Measurements from ENCODE around the gene EVI5L. TPM values are rescaled to one million over a fixed set of nuclear protein-coding genes. Genes with fewer than 3 reads are reported as not detected.

The EVI5L gene
- total RNA-seq, 6 experiments from 2014 or later = 3.7 to 6.3 (median 4.9) TPM

DNA sequence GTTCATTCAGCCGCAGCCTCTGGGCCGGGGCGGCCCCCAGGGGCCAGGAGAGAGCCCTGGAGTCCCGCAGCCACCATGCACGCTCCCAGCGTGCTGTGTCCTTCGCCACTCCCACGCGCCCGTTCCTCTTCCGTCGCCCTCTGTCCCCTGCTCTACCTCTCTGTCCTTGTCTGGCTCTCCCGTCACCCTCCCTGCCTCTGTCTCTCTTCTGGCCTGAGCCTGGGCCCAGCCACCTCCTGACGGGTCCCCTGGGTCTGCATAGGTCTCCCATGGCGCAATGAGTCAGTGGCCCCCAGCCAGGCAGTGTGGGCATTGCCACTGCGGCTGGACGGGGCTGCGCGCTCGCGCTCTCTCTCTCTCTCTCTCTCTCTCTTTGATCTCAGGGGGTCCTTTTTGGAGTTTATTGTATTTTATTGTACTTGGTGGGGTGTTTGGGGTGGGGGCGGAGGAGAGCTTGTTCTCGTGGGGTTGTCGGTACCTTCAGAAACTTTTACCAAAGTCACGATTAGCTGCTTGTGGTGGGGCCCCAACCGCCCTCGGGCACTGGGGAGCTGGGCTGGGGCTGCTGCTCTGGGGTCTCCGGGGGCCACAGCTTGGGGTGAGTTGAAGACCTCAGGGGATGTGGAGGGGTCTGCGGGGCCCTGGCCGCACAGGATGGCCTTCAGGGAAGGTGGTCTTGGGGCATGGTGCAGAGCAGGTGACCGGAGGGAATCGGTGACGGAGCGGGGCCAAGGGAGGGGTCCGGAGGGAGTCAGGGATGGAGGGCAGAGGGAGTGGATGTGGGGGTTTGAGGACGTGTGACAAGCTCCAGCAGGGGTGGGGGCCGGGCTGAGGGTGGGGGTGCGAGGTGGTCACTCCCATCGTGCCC is 82.9 kb downstream of the EVI5L start:
- 77% methylated on average over 25 of the region's 39 CpGs for WGBS (ENCODE audit: insufficient coverage, low coverage, low lambda C conversion rate, missing lambda C conversion rate)
- Histone ChIP-seq H3K4me3 (no peak overlapping the region), H3K27ac (no peak overlapping the region), H3K9me3 (no peaks in the 10 kb centered on the region), H3K4me1 (peaks cover 0 to 22% (median 4%) of the 10 kb centered on the region in 4 donors), H3K36me3 (peaks cover 0 to 24% (median 8%) of the 10 kb centered on the region in 4 donors), H3K27me3 (no peaks in the 10 kb centered on the region)
- intact Hi-C loops (cut with DNase I) = no loop called here
- TF ChIP-seq CTCF (IDR thresholded peaks at IDR 0.05) (no peak), POLR2A (IDR thresholded peaks at IDR 0.05) (no peak)
- DNase-seq = peak in 2 of 3 donors; percentile 52 to 54
- peak in 1 of 4 donors; percentile 0 for ATAC-seq

- 63% methylated on average over 8 of the region's 10 CpGs for WGBS (ENCODE audit: insufficient coverage, low coverage, low lambda C conversion rate, missing lambda C conversion rate)
- H3K36me3 ChIP-seq = peaks cover 0 to 24% (median 8%) of the 10 kb centered on the region in 4 donors
- ATAC-seq (no peak), DNase-seq (no peak)
- no peak for TF ChIP-seq CTCF (IDR thresholded peaks at IDR 0.05)
- no peak for TF ChIP-seq POLR2A (IDR thresholded peaks at IDR 0.05)
- peaks cover 0 to 29% (median 7%) of the 10 kb centered on the region in 4 donors for H3K4me1 ChIP-seq
- H3K4me3 ChIP-seq = no peak overlapping the region
- no peaks in the 10 kb centered on the region for H3K9me3 ChIP-seq
- H3K27ac ChIP-seq = no peak overlapping the region
- intact Hi-C loops (cut with DNase I) = no loop called here
- H3K27me3 ChIP-seq = no peaks in the 10 kb centered on the region
Observed at GRCh38 chr19:7913652-7914051, 83.6 kb downstream of the EVI5L start.

DNA sequence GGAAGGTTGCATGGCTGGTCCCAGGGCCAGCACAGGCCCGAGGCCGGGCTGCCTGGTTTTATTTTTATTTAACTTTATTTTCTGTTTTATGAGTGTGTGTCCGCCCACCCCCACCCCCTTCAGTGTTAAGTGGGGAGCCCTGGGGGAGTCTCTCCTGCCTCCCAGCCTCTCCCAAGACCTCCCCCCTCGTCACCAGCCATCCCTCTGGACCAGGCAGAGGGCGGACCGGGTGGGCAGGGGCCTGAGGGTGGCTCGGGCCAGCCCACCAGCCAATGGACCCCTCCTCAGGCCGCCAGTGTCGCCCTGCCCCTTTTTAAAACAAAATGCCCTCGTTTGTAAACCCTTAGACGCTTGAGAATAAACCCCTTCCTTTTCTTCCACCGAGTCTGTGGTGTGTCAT is 84.1 kb downstream of the EVI5L start:
- Histone ChIP-seq H3K4me3 (no peak overlapping the region), H3K27ac (no peak overlapping the region), H3K4me1 (peaks cover 0 to 31% (median 7%) of the 10 kb centered on the region in 4 donors), H3K9me3 (no peaks in the 10 kb centered on the region), H3K27me3 (no peaks in the 10 kb centered on the region), H3K36me3 (peaks cover 0 to 24% (median 8%) of the 10 kb centered on the region in 4 donors)
- 34% methylated on average over 11 of the region's 12 CpGs for WGBS (ENCODE audit: insufficient coverage, low coverage, low lambda C conversion rate, missing lambda C conversion rate)
- intact Hi-C loops (cut with DNase I) = no loop called here
- DNase-seq (peak in 2 of 3 donors; percentile 47 to 50), ATAC-seq (no peak)
- TF ChIP-seq POLR2A (IDR thresholded peaks at IDR 0.05) = no peak

Other genes starting within 250 kb of the EVI5L start
- gene CAMSAP3, start 234.4 kb upstream of the EVI5L start, total RNA-seq = 10 to 100 TPM; 21.8 to 31.9 (median 23.4) TPM
- gene XAB2, start 200.7 kb upstream of the EVI5L start, total RNA-seq = 10 to 100 TPM; 12.8 to 21.3 (median 17.8) TPM
- gene PET100, start 200.4 kb upstream of the EVI5L start, total RNA-seq = 10 to 100 TPM in 4 of 6 experiments, 1 to 10 TPM in 2; 6.8 to 83.9 (median 56.5) TPM
- 1 to 10 TPM in 1 of 6 experiments, under 1 TPM in 2, not detected in 3; 0.90 to 1.5 (median 0.95) TPM for gene PCP2, start 196.5 kb upstream of the EVI5L start, total RNA-seq
- 10 to 100 TPM; 27.5 to 45.7 (median 39.1) TPM for gene STXBP2, start 193.1 kb upstream of the EVI5L start, total RNA-seq
- 1 to 10 TPM in 1 of 6 experiments, under 1 TPM in 1, not detected in 4; 0.63 to 2.4 TPM for gene RETN, start 161.2 kb upstream of the EVI5L start, total RNA-seq
- under 1 TPM; 0.11 to 0.86 (median 0.34) TPM for gene MCEMP1, start 153.1 kb upstream of the EVI5L start, total RNA-seq
- gene TRAPPC5, start 149.4 kb upstream of the EVI5L start, total RNA-seq = 10 to 100 TPM; 41.7 to 66.5 (median 52.0) TPM
- under 1 TPM in 2 of 6 experiments, not detected in 4; 0.18 to 0.29 TPM for gene FCER2, start 128.1 kb upstream of the EVI5L start, total RNA-seq
- 10 to 100 TPM; 25.7 to 59.0 (median 38.2) TPM for gene CLEC4G, start 98.1 kb upstream of the EVI5L start, total RNA-seq
- gene CD209, start 82.7 kb upstream of the EVI5L start, total RNA-seq = 1 to 10 TPM in 4 of 6 experiments, under 1 TPM in 2; 0.42 to 6.7 (median 2.8) TPM
- 10 to 100 TPM; 12.8 to 64.8 (median 20.8) TPM for gene CLEC4M, start 67.0 kb upstream of the EVI5L start, total RNA-seq
- gene PRR36, start 44.2 kb downstream of the EVI5L start, total RNA-seq = under 1 TPM in 4 of 6 experiments, not detected in 2; 0.07 to 0.37 (median 0.12) TPM
- 1 to 10 TPM; 1.5 to 9.6 (median 3.5) TPM for gene LRRC8E, start 58.3 kb downstream of the EVI5L start, total RNA-seq
- gene MAP2K7, start 73.7 kb downstream of the EVI5L start, total RNA-seq = 10 to 100 TPM in 5 of 6 experiments, 1 to 10 TPM in 1; 9.7 to 22.1 (median 15.6) TPM
- 1 to 10 TPM in 3 of 6 experiments, under 1 TPM in 3; 0.42 to 2.9 (median 1.3) TPM for gene TGFBR3L, start 84.6 kb downstream of the EVI5L start, total RNA-seq
- 1 to 10 TPM; 3.5 to 7.8 (median 5.2) TPM for gene SNAPC2, start 90.1 kb downstream of the EVI5L start, total RNA-seq
- under 1 TPM in 2 of 6 experiments, not detected in 4; 0.18 to 0.49 TPM for gene CTXN1, start 95.9 kb downstream of the EVI5L start, total RNA-seq
- 10 to 100 TPM; 26.1 to 41.7 (median 36.9) TPM for gene TIMM44, start 113.4 kb downstream of the EVI5L start, total RNA-seq
- gene ELAVL1, start 175.4 kb downstream of the EVI5L start, total RNA-seq = 10 to 100 TPM; 25.3 to 33.6 (median 30.3) TPM
- gene CCL25, start 222.5 kb downstream of the EVI5L start, total RNA-seq = under 1 TPM in 1 of 6 experiments, not detected in 5; 0.51 TPM